Epithelial cell of prostate (primary cell): ENCODE measurements around the gene TMEM209.

Source experiments
- DNase-seq: peaks from one replicate; pipeline ENCODE4 v3.0.0-alpha.2; 2011; ENCODE audit warnings: low read depth, low spot score
- H3K27ac ChIP-seq: fragments of 450-650 bp; 2 replicates; pipeline ENCODE4 v1.5.1; 2017; ENCODE audit warnings: mild to moderate bottlenecking

TMEM209 gene

GRCh38 chr7:130178251-130178650, 27.0 kb downstream of the TMEM209 start:
- DNase-seq, result no peak
- H3K27ac ChIP-seq, result no peak overlapping the region

GRCh38 chr7:130174237-130174959, 30.8 kb downstream of the TMEM209 start:
- DNase-seq, result no peak
- no peak overlapping the region for H3K27ac ChIP-seq

GRCh38 chr7:130162196-130162595, 43.0 kb downstream of the TMEM209 start:
- no peak overlapping the region for H3K27ac ChIP-seq
- DNase-seq, result no peak

GRCh38 chr7:130160455-130160854, 44.8 kb downstream of the TMEM209 start:
- no peak for DNase-seq

GRCh38 chr7:130160023-130160422, 45.2 kb downstream of the TMEM209 start:
- H3K27ac ChIP-seq, result no peak overlapping the region
- DNase-seq, result no peak

More at GRCh38 chr7:130160455-130160854, 44.8 kb downstream of the TMEM209 start:
- no peak overlapping the region for H3K27ac ChIP-seq

GRCh38 chr7:130157700-130158099, 47.5 kb downstream of the TMEM209 start:
- DNase-seq, result no peak
- H3K27ac ChIP-seq, result no peak overlapping the region

GRCh38 chr7:130156140-130156539, 49.1 kb downstream of the TMEM209 start:
- H3K27ac ChIP-seq, result no peak overlapping the region
- DNase-seq, result no peak

GRCh38 chr7:130154501-130155317, 50.5 kb downstream of the TMEM209 start:
- DNase-seq, result no peak

GRCh38 chr7:130154131-130154500, 51.1 kb downstream of the TMEM209 start:
- no peak overlapping the region for H3K27ac ChIP-seq
- no peak for DNase-seq

More at GRCh38 chr7:130154501-130155317, 50.5 kb downstream of the TMEM209 start:
- H3K27ac ChIP-seq, result no peak overlapping the region

- H3K27ac ChIP-seq, result no peak overlapping the region
- no peak for DNase-seq
These were observed 51.8 kb downstream of the TMEM209 start for GRCh38 chr7:130153211-130153908.

- H3K27ac ChIP-seq, result no peak overlapping the region
- DNase-seq, result no peak
These were observed 52.6 kb downstream of the TMEM209 start for GRCh38 chr7:130152493-130153210.

- no peak overlapping the region for H3K27ac ChIP-seq
- no peak for DNase-seq
These were observed 53.4 kb downstream of the TMEM209 start for GRCh38 chr7:130151591-130152492.

- no peak for DNase-seq
- H3K27ac ChIP-seq, result no peak overlapping the region
These were observed 54.6 kb downstream of the TMEM209 start for GRCh38 chr7:130150587-130150986.

- DNase-seq, result no peak
- no peak overlapping the region for H3K27ac ChIP-seq
These were observed 55.7 kb downstream of the TMEM209 start for GRCh38 chr7:130149281-130150139.

GRCh38 chr7:130148561-130148960, 56.6 kb downstream of the TMEM209 start:
- no peak overlapping the region for H3K27ac ChIP-seq
- no peak for DNase-seq

GRCh38 chr7:130147710-130148325, 57.4 kb downstream of the TMEM209 start:
- no peak for DNase-seq
- no peak overlapping the region for H3K27ac ChIP-seq

- no peak for DNase-seq
- H3K27ac ChIP-seq, result no peak overlapping the region
These were observed 58.4 kb downstream of the TMEM209 start for GRCh38 chr7:130146693-130147405.
